GM18498 (cell line): ENCODE measurements around the gene ANXA2.
"Not testable (repeated sequence)": the region's sequence is repeated elsewhere in the genome, so short reads cannot be mapped to it uniquely, and the experiment has no call there.

Experiments
- ATAC-seq: cut with Tn5 transposase; IDR thresholded peaks from one replicate; pipeline ENCODE4 v1.9.1; 2021; ENCODE audit warnings: mild to moderate bottlenecking, moderate library complexity; ENCODE audit not compliant: unreplicated experiment

Gene ANXA2

DNA sequence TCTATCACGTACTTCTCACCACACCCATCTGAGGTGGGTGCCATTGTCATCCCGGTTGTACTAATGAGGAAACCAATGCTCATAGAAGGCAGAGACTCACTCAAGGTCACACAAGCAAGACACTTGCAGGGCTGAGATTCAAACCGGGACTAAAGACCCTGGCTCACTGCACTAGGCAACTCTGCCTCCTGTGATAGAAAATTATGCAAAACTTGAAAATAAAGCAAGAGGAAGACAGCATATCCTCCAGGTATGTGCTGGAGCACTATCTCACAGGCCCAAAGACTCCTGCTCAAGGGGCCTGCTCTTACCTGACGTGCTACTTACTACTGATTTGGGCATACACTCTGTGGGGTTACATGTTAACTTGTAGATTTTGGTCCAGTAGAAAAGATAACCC, 25.6 kb downstream of the ANXA2 start:
- ATAC-seq, result no peak

DNA sequence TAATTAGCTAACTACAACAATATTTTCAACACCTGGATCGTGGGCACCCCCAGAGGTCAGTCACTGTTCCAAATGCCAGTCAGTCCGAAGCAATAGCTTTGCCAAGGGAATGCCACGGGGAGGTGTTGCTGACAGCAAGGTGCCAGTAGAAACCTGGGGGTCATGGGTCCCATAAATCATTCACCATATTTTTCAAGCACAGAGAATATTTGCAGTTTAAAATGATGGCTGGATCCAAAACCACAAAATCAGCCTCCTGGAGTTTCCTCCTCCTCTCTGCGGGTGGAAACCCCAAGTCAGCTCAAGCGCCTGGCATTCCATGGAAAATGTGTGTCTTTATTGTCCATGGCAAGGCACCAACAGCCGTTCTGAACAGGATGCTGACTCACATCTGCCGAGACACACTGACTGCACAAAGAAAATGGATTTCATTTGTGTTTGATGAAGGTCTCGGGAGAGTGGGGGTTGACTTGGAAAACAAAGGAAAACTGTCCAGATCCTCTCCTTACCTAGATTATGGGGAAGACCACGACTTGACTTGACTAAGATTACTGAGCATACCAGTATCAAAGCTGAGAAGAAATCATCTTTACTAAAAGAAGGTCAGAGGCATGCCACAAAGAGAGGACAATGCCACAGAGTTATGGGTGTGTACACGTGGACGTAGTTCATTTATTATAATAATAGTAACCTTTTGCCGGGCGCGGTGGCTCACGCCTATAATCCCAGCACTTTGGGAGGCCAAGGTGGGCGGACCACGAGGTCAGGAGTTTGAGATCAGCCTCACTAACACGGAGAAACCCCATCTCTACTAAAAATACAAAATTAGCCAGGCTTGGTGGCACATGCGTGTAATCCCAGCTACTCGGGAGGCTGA, 26.4 kb downstream of the ANXA2 start:
- no peak for ATAC-seq

DNA sequence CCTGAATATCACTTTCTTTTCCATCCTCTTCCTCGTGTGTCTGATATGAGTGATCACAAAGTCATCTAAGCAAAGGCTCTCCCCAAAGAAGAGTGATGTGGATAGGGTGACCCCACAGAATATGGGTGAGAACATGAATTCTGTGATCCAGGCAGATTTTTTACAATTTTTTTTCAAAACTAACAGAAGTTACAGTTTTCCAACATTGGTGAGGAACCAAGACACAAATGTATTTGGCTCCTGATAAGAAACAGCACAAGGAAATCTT, 27.0 kb downstream of the ANXA2 start:
- no peak for ATAC-seq

DNA sequence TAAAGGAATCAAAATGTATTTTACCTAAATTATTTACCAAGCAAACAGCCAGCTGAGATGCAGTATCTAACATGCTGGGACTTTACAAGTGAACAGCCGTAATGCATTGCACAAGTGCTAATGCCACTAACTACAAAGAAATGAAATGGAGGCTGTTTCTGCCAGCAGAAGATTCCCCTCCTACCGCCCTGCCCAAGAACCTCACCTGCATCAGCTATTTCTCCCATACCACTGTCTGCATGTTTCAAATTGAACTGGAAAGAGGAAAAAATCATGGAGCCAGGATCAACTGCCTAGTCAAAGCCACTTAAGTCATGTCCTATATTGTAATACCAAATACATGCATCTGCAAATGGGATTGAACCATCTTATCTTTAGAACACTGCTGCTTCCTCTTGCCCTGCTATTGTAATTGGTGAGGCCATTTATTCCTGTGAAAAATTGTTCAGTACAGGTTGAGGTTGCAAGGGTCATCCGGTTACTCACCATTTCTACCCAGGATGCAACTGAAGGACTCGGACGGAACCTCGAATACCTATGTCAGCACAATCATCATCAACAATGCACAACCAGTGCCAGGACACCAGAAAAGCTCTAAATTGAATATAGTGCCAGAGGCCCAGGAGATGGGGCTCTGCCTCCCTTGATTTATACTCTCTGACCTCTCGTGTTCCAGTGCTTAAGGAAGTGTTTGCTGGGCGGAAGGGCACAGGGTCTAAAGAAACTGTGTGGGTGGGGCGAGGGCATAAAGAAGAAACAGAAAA, 27.5 kb downstream of the ANXA2 start:
- ATAC-seq, result no peak

DNA sequence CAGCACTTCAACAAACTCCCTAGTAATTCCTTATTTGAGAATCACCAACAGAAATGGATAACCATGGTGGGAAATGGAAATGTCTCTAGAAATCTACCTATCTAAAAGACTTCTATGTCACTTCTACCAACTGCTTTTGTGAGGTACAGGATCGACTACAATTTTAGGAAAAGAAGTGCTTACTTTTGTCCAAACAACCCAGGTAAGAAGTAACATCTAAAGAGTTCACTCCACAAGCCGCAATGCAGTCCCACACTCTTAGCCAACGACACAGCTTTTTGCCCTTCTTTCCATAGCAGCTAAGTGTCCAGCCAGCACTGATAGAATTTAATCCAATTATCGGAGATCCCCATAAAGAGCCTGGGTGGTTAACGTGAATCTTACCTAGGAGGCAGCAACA, 28.1 kb downstream of the ANXA2 start:
- ATAC-seq, result no peak

DNA sequence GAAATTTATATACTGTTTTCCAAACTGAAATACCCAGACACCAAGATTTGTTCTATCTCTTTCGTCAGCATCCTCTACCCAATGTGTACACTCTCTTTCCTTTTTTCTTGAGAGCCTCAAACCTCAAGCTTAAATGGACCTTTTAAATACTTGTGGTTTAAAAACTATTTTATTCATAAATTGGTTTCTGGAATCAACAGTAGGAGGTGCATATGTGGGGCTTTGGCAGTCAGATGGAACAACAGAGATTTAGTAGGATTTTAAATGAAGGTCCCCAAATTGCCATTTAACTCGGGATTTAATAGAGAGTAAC, 33.2 kb downstream of the ANXA2 start:
- no peak for ATAC-seq

DNA sequence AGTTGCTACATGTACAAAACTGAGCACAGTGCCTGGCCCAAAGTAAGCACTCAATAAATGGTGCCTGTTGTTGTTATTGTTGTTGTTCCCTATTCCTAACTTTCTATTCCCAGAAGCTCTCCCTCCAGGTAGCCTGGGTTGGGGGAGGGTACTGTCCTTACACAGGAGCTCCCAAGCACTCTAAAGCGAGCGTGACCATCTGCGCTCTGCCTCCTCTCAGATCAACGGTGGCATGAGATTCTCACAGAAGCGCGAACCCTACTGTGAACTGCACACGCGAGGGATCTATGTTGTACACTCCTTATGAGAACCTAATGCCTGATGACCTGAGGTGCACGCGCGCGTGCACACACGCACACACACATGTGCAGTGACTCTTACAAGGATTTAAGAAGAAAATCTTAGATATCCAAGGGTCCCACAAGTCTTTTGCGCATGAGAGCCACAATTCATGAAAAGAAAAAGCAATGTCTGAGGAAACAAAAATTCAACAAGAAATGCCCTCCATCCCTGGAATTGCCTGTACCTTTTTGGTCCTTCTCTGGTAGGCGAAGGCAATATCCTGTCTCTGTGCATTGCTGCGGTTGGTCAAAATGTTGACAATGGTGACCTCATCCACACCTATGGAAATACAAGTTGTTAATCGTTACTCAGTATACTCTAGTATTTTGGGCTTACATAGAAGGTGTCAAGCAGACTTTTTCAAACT, 33.7 kb downstream of the ANXA2 start:
- no peak for ATAC-seq

DNA sequence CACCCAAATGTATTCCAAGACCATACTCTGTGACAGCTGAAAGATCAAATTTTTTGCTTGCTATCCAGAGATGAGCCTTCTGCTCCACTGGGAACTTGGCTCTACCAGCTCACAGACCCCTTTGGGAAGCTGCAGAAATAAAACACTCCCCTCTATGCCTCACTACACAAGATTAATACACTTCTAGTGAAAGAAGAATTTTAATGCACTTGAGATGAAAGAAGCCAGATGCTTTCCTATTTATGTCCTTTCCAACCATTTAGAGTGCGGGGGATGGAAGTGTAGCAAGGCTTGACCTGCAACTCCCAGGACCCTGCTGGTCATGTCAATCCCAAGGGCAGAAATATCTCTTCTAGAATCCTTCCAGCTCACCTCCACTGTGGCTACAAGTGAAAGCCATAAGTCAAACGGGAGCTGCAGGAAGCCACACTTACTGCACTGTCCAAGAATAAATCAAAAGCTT, 34.7 kb downstream of the ANXA2 start:
- no peak for ATAC-seq

DNA sequence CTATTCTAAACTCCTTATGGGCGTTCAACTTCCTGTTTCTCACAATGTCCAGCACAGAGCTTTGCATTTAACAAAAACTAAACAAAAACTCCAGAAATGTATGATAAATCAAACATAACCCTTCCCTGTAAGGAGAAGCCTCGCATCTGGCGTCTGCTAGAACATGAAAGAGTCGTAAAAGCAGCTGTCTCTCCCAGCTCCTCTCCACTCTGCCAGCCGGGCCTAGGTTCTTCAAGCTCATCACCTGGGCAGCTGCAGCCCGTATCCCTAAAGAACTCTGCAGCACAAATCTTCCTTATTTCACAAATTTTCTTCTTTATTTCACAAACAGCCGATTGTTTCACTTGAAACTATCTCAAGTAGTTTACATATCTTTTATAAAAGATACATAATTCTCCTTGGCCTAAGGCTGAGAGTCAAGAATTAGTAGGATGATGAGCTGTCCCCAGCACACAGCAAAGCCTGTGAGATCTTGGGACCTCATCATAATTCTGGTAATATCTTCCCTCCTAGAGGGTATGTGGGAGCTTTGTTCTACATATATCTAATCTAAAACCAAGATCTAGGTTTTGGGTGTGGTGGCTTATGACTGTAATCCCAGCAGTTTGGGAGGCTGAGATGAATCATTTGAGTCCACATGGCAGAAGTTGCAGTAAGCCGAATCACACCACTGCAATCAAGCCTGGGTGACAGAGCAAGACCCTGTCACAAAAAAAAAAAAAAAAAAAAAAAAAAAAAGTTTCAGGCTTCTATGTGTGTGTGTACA, 35.3 kb downstream of the ANXA2 start:
- no peak for ATAC-seq

DNA sequence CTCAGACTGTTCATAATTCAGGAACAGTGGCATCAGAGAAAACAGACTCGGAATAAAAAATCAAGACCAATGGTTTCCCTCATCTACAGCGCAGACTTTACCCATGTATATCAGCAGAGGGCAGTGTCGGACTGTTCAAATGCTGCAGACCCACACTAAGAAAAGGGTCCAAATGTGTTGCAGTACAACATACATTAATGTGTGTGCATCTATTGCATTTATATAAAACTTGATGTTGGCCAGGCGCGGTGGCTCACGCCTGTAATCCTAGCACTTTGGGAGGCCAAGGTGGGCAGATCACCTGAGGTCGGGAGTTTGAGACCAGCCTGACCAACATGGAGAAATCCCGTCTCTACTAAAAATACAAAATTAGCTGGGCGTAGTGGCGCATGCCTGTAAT, 38.0 kb downstream of the ANXA2 start:
- not testable (repeated sequence) for ATAC-seq

DNA sequence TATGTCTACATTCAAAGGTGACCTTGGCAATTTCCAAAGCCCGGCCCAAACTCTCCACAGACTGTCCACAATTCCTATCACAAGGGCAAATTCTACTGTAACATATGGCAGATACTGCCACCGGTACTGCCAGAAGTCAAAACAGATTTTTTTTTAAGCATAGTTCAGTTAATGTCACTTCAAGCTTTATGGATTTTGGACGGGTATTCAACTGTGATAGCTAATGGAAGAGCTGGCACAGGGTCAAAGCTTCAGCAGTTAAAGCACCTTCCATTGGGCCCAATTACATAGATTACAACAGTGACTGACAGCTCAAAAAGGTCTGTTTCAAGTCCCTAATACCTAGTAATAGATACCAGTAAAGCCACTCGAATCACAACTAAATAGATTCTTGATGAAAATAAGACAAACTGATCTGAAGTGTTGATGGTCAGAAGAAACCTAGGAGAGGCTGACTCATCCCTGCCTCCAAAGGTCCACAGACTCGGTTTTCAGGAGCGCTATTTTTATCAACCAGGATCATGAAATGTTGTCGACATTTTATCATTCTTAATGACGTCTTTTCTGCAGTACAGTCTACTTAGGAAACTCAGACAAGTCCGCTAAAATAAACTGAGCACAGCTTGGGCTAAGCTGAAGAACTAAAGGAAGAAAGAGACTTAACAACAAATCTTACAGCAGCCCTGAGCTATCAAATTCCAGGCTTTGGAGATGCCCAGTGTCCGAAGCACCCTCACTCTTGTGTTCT, 38.7 kb downstream of the ANXA2 start:
- ATAC-seq, result no peak

DNA sequence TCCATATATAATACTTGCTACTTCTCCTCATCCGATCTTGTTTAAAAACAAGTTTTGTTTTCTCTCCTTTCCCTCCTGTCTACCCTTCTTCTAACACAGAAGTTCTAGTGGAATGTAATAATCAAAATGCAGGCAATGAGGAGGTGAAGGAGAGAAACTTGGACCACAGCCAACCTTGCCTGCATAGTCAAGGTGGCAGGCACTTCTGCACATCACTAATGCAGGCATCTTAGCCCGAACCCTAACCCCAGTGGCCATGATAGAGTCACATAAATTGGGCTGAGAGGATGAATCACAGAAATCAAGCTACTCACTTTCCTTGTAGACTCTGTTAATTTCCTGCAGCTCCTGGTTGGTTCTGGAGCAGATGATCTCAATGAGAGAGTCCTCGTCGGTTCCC, 41.0 kb downstream of the ANXA2 start:
- no peak for ATAC-seq

DNA sequence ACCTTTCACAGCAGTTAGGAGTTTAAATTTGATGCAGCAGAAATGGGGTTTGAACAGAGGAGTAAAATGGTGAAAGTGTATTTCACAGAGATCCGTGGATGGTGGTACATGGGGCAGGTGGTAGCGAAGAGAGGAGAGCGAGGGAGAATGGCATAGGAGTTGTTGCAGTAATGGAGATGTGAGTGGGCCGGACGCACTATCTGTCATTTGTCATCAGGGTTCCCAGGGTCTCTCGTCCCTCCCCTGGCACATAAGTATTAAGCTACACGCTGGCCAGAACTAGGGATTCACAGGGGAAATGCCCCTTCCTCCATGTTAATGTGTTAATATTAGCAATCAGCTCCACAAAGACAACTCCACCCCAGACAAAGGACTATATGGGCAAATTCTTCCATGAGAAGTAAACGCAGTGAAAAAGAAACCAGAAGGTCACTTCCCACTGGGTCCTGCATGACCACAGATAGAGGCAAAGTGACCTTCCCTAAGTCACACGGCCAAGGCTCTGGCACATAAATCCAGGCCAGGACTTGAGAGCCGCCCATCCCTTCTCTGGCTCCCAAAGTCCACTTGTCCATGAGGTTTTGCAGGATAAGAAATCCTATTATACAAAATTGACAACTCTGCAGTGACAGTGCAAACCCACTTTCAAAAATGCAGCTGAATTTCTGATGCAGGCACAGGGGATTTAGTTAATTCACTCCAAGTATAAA, 42.5 kb downstream of the ANXA2 start:
- ATAC-seq, result no peak

DNA sequence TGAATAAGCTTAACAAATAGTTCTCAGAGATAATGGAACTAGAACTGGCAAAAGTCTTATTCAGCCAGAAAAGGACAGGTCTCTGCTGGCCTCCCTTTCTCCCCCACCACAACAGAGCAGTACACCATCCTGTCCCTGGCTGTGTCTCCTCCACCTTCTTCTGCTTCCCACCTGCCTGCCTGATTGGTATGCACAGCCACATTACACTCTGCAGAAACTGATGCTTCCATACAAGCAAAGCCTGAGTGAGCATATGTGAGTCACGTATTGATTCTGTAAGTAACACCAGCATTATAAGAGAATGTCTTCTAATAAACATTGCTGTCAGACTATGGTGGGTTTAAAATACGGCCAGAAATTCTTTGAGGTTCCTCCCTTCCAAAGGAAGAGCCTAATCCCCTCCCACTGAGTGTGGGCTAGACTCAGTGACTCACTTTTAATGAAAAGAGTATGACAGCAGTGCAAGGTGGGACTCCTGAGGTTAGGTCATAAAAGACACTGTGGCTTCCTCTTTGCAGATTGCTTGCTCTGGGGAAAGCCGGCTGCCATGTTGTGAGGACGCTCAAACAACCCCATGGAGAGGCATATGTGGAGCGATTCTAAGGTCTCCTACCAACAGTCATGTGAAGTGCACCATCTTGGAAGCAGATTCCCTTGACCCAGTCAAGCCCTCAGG, 44.4 kb downstream of the ANXA2 start:
- no peak for ATAC-seq

DNA sequence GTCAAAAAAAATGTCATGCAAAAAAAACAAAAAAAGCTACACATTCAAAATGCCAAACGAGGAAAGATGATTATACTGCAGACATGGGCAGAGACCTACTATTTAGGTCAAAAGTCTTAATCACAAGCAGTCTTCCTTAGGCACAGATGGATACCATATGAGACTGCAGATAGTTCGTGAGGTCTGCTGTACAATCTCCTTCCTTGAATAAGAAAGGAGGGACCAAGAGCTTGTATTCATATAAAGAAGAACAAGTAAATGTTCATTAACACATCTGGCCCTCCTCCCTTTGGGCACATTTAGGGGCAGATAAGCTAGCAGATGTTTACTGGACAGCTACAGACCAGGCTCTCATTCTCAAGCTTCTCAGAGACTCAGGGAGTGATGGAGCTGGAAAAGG, 45.3 kb downstream of the ANXA2 start:
- no peak for ATAC-seq

DNA sequence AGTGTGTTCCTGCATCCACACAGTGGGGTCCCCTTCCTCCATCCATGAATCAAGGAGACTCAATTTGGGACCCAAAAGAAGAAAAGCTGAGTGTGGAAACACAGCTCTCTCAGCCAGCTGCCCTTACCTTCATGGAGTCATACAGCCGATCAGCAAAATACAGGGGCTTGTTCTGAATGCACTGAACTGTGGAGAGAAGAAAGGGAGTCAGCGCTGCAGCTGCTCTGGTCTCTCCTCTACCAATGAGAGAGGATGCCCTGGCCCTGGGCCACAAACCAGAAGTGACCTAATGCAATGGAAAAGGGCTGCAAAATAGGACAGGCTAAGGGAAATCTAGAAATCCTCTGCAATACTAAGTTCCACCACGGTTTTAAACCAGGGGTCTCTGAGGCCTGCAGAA, 46.7 kb downstream of the ANXA2 start:
- ATAC-seq, result no peak

DNA sequence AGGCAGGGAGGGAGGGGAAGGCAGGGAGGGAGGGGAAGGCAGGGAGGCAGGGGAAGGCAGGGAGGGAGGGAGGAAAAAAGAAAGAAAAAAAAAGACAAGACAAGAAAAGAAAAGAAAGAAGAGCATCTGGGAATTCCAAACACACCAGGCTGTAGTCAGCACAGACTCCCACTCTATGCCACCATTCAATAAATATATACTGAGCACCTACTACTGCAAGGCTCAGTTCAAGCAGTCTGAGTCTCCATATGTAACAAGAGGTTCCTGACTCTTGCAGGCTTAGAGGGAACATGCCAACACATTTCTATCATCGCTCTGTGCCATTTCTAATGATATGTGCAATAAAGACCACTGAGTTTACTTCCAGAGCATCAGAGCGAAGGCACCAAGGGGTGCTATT, 47.7 kb downstream of the ANXA2 start:
- ATAC-seq, result no peak

DNA sequence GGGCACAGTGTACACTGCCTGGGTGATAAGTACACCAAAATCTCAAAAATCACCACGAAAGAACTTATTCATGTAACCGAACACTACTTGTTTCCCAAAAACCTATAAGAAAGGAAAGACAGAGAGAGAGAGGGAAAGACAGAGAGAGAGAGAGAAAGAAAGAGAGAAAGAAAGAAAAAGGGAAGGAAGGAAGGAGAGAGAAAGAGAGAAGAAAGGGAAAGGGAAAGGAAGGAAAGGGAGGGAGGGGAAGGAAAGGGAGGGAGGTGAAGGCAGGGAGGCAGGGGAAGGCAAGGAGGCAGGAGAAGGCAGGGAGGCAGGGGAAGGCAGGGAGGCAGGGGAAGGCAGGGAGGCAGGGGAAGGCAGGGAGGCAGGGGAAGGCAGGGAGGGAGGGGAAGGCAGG, 48.2 kb downstream of the ANXA2 start:
- ATAC-seq, result no peak

DNA sequence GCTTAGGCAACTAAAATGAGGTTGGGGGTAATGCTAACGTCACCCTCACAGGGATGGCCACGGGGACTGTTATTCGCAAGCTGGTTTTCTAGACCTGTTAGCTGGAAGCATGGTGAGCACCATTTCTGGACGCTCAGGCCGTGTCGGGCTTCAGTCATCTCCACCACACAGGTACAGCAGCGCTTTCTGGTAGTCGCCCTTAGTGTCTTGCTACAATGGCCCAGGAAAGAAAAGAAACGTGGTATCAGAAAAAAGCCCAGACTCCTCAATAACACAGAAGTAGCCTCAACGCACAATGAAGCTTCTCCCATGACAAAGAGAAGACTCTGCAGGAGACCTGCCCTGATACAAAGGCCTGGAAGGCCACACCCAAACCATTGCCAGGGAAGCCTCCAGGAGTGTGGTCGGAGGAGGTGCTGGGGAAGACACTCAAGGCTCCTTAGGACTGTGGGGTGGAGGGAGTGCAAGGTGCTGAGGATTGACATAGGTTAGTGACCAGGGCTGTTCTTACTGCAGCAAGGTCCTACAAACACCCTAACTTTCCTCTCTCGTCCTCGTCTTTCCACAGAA, 50.2 kb downstream of the ANXA2 start:
- ATAC-seq, result no peak
